Activated CD4-positive, alpha-beta T cell treated with anti-CD3 and anti-CD28 coated beads, Interleukin-2, Interleukin-6, amounts not matched to agents 100 ng/mL and 50 ng/mL, durations not matched to agents 16 hours and 8 hours (primary cell): ENCODE data around the gene LYRM1.
A peak's percentile ranks its signal among the peaks of the same experiment; 100 is the strongest.
"Not testable (repeated sequence)": the region's sequence is repeated elsewhere in the genome, so short reads cannot be mapped to it uniquely, and the experiment has no call there.

Experiments used
- DNase-seq: peaks from one replicate; pipeline ENCODE4 v3.0.0-alpha.2; 2020

Gene LYRM1

DNA sequence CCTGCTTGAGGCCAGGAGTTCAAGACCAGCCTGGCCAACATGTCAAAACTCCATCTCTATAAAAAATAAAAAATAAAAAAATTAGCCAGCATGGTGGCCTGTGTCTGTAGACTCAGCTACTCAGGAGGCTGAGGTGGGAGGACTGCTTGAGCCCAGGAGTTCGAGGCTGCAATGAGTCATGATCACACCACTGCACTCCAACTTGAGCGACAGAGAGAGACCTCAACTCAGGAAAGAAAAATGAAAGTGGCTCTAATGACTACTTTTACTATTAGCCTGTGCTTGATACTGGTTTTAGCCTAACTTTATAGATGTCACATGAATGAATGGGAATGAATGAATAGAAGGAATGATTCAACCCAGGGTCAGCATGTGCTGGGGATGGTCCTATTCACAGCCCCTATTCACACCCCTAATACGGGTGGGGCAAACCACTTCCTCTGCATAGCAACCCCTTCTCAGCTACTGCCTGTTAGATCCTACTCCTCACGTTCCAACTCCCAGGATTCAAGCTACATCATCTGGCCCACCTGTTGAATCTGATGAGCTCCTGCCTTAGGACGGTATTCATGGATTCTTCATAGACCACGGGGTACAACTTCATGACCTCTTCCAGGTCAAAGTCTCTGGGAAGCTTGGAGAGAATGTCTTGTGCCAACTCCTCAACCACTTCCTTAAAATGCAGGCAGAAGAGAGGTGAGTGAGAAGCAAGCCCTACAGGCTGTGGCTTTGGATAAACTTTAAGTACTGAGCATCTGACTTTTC lies 40.5 kb downstream of the LYRM1 start:
- DNase-seq = peak; percentile 56

- no peak for DNase-seq
These were observed 41.0 kb downstream of the LYRM1 start for GRCh38 chr16:20941636-20941926.

- no peak for DNase-seq
These were observed 41.7 kb downstream of the LYRM1 start for GRCh38 chr16:20942256-20942655.

GRCh38 chr16:20944861-20945574 lies 44.4 kb downstream of the LYRM1 start:
- peak; percentile 53 for DNase-seq

DNA sequence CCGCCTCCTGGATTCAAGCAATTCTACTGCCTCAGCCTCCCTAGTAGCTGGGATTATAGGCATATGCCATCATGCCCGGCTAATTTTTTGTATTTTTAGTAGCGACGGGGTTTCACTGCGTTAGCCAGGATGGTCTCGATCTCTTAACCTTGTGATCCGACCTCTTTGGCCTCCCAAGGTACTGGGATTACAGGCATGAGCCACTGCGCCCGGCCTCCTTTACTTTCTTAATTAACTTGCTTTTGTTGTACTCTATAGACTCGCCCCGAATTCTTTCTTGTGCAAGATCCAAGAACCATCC lies 45.0 kb downstream of the LYRM1 start:
- not testable (repeated sequence) for DNase-seq

- DNase-seq = no peak
These were observed 45.6 kb downstream of the LYRM1 start for GRCh38 chr16:20946015-20946629.

GRCh38 chr16:20948444-20948843 lies 47.9 kb downstream of the LYRM1 start:
- DNase-seq = no peak

GRCh38 chr16:20949660-20950059 lies 49.1 kb downstream of the LYRM1 start:
- DNase-seq = no peak

GRCh38 chr16:20950294-20950693 lies 49.7 kb downstream of the LYRM1 start:
- no peak for DNase-seq

- no peak for DNase-seq
These were observed 51.8 kb downstream of the LYRM1 start for GRCh38 chr16:20952139-20952920.

DNA sequence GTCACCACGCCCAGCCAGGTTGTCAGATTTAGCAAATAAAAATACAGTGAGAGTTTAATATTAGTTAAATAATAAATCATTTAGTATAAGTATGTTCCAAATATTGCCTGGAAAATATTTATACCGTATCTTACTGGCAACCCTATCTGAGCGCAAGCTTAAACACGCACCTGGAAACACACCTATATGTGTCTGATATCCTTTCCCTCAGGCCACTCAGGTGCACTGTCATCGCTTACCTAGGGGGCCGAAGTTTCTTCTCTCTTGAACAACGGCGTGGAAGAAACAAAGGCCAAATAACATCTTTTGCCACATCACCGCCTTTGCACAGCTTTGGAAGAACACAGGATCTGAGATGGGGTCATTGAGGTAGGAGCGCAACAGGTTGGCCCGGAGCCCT lies 54.0 kb downstream of the LYRM1 start:
- DNase-seq = no peak

- DNase-seq = no peak
These were observed 55.7 kb downstream of the LYRM1 start for GRCh38 chr16:20956319-20956718.

DNA sequence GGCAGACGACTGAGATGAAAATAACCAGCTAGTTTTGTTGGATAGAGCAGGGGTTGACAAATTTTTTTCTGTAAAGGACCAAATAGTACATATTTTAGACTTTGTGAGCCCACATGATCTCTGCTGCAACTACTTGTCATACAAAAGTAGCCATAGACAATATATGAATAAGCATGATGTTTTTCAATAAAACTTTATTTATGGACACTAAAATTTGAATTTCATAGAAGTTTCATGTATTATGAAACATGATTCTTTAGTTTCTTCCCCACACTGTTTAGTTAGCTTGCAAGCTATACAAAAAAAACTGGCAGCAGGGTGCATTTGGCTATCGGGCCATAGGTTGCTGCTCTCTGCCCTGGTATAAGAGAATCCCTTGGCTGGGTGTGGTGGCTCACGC lies 56.6 kb downstream of the LYRM1 start:
- no peak for DNase-seq

- no peak for DNase-seq
These were observed 60.3 kb downstream of the LYRM1 start for GRCh38 chr16:20960899-20961298.

GRCh38 chr16:20968765-20969164 lies 68.2 kb downstream of the LYRM1 start:
- no peak for DNase-seq

- no peak for DNase-seq
These were observed 68.8 kb downstream of the LYRM1 start for GRCh38 chr16:20969386-20969785.

DNA sequence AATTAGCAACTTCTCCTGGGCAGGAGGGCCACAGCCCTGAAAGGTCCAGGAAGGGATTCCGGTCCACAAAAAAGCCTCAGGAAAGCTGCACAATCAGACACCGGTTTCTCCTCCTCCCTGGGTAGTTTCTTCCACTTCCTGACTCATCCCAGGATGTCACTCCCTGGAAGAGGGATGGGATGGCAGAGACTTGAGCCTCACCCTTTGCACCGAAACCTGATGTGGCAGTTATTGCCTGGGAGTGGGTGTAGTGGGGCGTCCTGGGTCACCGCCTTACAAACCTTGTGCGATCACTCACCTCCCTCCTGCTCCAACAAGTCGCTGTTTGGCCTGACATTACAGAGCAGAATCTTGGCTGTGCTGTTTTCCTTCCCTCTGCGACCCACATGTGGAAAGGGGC lies 70.8 kb downstream of the LYRM1 start:
- no peak for DNase-seq

- not testable (repeated sequence) for DNase-seq
These were observed 72.6 kb downstream of the LYRM1 start for GRCh38 chr16:20973201-20973600.
